GM18868 (cell line): ENCODE data around the gene PAPSS2.

ENCODE experiments used
- ATAC-seq: cut with Tn5 transposase; IDR thresholded peaks from one replicate; pipeline ENCODE4 v1.9.1; 2021; ENCODE audit warnings: mild to moderate bottlenecking, moderate library complexity; ENCODE audit not compliant: unreplicated experiment

Gene PAPSS2

DNA sequence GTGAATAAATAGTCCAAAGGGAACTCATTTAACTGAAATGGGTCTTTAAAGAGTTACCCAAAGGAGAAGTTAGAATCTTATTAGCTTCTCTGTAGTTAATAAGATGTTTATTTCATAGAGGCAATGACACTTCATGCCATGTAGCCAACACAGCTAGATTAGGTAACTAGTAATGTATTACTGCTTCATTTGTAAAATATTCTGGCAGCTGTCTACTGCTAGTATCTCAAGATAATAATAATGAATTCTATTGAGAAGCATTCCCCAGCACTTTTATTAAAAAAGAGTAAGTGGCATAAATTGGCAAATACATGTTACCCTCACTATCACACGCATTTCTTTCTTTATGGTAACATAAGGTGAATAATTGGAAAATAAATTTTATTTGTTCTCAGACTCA lies 10.1 kb downstream of the PAPSS2 start:
- no peak for ATAC-seq

DNA sequence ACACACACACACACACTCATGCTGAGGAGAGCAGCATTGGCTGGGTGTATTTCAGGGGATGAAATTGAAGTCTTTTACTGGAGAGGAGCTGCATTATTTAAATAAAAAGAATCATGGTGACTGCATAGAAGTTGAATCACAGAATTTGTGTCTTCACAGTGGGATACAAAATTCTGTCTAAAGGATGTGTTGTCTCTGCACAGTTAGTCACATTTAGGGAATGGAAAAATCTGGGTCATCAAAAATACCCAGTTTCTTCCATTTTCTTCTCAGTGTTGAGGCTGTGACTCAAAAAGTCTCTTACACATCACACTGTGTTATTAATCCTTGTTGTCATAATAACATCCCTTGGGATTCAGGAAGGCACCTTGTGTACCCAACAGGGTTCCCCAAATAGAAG lies 10.9 kb downstream of the PAPSS2 start:
- no peak for ATAC-seq

DNA sequence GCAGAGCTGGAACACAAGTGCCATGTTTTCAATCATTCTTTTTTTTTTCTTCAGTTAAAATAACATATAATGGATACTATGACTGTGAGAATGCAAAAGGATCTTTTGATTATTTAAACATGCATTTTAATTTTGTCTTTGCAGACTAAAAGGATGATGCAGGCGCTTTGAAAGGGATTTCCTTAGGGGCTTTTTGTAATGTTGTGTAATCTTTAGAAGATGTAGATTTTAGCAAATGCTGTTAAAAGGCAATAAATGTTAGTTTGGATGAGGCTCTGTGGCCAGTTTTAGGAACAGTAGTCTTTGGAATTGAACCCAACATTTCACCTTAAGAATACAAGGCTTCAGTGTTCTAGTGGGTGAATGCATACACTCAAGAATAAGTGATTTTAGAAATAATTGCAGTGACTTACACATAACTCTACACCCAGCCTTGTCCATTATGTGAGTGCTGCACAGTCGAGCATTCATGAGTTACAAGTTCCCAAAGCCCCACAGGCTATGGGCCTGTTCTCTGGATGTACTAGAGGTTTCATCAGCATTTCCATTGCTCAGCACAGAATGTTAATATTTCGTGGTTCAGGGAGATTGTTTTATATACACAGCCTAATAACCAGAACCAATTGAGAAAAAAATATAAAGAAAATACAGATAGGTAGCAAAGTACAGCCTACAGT lies 11.6 kb downstream of the PAPSS2 start:
- ATAC-seq, result no peak

DNA sequence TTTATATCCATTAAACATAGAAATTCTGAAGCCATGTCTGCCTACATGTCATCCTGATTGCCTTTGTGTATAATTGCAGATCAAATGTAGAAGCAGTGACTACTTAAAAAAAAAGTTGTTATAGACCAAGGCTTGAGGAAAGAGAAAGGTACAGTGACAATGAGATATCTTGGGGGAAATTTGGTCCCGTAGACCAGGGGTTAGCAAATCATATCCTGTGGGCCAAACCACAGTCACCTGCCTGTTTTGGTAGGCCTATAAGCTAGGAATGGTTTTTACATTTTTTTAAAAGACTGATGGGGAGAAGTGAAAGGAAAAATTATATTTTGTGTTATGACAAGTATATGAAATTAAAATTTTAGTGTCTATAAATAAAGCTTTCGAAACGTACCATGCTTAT lies 12.9 kb downstream of the PAPSS2 start:
- ATAC-seq, result no peak

DNA sequence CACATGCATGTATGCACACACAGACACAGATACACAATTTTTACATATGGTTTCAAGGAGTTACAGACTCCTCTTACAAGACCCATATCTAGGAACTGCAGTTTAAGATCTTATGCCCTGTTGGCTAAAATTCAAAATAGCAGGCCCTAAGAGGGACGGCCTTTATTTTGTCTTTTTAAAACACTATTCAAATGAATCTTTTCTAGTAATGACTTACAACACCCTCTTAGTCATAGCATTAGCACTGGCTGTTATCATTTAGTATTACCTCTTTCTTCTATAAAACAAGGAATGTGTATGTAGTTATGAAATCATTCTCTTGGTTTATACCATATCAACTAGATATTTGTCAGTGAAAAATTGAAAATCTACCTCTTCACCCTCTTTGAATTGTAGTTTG lies 15.3 kb downstream of the PAPSS2 start:
- no peak for ATAC-seq

DNA sequence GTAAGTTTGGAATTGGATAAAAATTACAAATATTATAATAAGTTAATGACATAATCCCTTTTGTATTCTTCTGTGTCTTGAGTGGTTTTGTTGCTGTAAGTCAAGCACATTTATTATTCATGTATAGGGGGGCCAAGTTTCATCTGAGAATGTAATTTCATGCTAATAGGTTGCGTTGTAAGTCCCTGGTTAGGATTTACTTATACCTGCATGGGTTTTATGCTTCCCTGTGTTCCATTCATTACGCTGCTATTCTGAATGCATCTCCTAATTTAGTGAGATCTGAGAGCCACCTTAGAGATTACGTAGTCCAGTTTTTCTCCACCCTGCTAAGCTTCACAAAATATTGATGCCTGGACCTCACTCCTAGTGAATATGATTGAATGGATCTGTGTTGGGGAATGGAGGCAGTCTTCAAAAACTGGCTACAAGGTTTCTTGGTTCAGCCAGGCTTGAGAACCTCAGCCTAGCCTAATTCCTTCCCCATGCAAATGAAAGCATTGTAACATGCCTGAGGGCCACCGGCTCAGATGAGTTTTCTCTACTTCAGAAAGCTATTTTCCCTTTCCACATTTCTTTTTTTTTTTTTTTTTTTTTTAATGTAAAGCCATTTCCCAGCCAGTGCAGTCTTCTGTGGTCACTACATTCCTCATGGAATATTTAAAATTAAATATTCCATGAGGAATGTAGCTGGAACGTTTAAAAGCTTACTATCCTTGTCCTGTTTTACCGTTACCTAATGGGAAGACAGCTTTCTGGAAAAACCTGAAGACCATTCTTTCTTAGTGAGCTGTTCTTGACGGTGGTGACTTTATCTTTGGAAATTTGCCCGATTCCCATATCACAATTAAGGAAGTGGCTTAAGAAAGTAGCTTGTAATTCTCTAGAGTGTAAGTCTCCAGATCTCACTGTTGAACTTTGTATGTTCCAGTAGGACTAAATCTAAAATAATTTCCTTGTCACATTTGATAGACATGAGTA lies 16.0 kb downstream of the PAPSS2 start:
- ATAC-seq, result no peak

DNA sequence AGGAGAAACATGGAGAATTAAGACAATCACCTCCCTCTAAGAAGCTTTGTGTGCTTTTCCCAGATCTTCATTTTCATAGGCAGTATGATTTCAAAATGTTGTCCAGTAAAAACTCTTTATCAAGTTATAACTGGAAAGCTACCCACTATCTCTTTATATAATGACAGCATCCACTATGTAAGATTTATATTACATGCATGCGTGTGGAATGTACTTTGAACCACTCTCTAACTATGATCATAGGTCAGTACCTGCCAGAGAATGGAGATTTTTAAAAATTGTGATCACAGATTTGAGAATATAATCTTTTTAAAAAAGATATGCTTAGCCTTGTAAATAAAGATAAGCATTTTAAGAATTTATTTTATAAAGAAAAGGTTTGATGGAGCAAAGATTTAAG lies 17.9 kb downstream of the PAPSS2 start:
- no peak for ATAC-seq

DNA sequence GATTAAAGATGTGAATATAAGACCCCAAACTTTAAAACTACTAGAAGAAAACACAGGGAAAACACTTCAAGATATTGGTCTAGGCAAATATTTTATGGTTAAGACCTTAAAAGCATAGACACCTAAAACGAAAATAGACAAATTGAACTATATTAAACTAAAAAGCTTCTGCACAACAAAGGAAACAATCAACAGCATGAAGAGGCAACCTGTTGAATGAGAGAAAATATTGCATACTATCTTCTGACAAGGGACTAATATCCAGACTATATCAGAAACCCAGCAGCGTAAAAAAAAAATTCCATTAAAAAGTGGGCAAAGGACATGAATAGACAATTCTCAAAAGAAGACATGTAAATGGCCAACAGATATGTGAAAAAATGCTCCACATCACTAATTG lies 18.6 kb downstream of the PAPSS2 start:
- no peak for ATAC-seq

DNA sequence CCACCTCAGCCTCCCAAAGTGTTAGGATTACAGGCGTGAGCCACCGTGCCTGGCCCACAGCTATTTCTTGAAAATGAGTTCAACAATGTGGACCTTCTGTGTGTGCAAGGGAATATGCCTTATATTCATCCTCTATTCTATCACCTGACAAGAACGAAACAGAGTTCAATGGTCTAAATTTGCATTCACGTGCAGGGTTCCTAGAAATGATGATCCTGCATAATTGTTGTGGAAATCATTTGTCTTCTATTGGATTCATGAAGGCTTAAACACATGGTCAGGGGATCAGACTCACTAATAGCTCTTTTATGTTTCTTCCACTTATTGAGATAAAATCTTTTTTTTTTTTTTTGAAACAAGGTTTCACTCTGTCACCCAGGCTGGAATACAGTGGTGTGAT lies 23.7 kb downstream of the PAPSS2 start:
- no peak for ATAC-seq

DNA sequence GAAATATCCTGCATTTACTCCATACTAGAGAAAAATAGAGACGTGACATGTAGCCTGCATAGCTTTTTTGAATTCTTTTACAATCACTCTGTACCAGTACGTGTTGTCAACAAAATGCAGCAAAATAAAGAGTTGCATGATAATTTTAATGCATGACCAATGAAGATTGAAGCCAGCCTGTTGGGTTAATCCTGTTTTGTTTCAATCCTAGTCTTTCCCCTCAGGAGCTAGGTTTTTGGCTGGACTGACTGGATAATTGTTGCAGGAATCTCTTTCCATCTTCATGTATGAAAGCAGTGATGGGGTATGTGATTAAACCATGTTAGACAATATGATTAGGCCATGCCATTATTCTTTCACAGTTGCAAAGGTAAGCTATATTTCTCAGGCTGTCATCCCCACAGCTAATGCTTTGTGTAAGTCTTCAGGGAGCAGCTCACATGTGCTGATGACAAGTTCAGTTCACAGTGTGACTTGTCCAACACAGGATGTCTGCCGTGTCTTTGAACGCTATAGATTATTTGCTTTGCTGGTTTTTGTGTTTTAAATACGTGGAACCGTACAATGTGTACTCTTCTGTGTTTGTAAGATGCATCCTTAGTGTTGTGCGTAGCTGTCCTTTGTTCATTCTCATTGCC lies 24.4 kb downstream of the PAPSS2 start:
- no peak for ATAC-seq

DNA sequence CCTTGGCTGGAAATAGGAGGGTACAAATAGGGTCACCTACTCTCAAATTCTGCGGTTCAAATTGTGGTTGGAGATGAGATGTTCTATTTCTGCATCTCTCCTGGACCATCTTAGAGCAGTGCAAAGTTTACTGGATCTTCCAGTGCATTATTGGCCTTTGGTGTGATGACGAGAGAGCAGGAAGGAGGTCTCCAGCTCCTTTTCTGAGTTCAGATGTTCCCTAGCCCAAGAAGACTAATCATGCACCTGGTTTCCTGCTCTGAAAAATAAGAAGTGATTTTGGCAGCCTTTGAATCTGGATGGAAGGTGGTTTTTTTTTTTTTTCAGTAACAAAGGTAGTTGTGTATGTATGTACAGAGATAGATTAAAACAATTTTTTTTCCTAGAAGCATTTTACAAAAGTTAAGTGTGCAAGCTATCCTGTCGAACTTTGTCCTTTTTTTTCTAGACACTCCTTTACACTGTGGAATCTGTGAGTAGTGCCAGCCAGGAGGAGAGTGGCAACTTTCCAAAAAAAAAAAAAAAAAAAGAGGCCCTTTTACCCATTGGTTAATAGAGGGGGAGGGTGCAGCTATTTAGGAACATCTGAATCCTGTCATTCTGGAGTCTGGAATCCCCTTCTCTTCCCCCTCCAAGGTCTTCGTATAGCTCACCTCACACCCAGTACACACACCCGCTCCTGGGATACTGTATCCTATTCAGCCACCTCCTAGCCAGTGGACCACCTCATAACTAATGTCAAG lies 26.3 kb downstream of the PAPSS2 start:
- ATAC-seq, result no peak

DNA sequence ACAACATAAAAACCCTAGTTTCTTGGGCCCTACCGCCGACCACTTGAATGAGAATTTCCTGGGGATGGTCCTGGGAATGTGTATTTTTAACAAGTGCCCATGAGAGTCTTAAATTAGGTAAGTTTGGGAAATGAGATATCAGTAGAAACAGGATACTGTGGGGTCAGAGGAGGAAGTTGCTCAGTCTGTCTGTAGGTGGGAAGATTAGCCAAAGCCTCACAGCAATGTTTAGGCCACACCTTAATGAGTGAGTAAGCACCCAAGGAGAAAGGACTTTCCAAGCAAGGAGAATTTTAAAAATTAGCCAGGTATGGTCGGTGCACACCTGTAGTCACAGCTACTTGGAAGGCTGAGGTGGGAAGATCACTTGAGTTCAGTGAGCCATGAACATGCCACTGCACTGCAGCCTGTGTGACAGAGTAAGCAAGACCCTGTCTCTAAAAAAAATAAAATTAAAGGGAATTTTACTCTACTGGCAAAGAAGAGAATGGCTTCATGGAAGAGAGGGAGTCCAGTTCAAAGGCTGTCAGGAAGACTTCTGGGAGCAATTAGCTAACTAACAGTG lies 31.9 kb downstream of the PAPSS2 start:
- ATAC-seq, result no peak

DNA sequence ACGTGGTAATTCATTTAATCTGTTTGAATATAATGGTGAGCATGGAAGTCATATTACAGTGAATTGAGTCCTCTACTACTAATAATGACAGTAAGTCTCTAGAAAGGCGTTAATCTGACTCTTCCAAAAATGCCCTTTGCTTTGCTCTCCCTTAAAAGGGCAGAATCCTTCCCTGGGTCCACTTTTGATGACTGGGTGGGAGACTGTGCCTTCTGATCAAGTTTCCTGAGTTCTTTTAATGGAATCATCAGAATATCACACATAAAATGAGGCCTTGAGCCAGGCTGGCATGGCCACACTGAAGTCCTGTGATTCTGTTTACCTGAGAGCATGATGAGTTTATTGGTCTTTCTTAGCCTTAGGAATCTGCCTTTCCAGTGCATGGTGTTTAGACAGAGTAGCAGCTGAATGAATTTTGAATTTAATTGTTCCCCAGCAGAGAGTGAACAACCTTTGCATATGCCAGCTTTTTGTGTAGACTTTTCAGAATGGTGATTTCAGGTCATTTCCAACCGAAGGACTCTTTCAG lies 33.3 kb downstream of the PAPSS2 start:
- ATAC-seq, result no peak

DNA sequence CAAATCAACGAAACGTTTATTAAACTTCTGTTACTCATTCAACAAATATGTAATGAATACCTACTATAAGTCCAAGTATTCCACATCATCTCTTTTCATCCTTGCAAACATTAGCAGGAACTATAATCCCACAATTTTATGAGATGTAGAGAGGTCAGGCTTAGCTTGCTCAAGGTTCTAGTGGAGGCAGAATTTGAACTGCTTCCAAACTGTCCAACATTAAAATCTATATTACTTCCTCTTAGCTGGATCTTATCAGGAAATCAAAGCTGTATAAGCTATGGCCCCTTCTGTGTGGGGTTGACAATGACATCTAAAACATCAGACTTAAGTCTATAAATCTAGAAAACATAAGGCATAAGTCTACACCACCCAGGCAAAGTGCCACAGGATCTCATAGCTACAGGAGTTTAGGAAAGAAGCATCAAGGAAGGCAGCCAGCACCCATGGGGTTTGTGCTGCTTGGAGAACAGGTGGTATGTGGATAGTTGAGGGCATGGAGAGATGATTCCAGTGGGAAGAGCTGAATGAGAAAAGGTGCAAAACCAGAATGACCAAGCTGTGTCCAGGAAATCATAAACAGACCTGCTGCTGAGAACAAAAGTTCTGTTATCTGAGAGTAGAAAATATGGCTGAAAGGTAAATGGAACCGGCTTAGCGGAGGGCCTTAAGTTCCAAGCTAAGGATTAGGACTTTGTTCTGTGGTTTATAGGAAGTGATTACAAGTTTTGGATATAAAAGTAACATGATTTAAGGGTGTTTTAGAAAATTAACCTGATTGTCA lies 34.5 kb downstream of the PAPSS2 start:
- ATAC-seq, result no peak

DNA sequence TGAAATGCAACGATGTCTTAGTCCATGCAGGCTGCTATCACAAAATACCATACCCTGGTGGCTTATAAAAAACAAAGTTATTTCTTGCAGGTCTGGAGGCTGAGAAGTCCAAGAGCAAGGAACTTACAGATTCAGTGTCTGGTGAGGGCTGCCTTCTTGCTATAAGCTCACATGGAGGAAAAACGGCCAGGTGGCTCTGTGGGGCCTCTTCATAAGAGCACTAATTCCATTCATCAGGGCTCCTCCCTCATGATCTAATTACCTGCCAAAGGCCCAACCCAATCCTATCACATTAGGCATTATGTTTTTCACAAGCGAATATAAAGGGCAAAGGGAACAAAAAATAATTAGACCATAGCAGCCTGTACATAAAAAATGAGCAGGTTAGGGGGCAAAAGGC lies 35.4 kb downstream of the PAPSS2 start:
- no peak for ATAC-seq

DNA sequence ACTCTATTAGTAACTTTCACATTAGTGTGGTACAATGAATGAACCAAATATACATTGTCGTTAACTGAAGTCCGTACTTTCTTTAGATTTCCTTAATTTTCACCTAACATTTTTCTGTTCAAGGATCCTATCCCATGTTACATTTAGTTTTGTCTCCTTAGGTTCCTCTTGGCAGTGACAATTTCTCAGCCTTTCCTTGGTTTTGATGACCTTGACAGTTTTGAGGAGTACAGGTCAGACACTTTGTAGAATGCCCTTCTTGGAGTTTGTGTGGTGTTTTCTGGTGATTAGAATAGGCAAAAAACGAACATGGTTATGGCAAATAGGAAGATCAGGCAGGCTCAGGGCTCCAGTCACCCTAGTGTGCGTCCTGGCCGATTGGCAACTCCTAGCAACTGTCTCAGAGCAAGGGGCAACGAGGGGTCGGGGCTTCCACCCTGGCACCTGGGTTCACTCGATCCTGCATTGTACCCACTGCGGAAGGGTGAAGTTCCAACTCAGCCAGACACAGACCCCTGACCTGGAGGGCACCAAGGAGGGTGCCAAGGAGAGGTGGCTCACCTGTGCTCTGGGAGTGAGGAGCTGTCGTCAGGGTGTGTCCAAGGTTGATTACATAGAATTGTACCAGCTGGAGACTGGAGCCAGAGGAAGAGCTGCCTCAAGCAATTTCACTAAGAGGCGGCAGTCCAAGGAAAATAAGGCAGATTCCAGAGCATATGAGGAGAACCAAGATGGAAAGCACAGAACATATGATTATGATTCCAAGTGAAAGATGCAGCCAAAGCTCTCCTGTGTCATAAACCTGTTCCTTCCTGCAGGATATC lies 37.5 kb downstream of the PAPSS2 start:
- ATAC-seq, result no peak

DNA sequence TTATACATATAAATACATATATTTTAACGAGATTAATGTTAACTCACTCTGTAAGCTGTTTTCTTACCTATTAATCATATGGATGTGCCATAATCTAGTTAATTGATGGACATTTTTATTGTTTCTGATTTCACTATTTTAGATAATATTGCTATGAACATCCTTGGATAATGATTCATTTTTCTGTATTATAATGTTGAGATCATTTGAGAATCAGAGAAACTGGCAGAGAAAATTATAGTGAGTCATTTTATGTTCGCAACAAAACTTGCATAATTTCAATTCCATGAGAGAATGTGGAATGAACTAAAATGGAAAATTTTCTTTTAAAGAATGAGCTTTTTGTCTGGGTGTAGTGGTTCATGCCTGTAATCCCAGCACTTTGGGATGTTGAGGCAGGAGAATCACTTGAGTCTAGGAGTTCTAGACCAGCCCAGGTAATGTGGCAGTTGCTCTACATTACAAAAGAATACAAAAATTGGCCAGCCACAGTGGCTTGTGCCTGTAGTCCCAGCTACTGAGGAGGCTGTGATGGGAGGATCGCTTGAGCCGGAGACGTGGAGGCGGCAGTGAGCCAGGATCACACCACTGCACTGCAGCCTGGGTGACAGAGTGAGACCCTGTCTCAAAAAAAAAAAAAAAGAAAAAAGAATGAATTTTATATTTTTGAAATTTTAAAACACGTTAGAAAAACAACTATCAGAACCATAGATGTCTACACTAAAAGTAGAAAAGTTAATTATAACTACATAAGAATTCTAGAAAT lies 40.5 kb downstream of the PAPSS2 start:
- no peak for ATAC-seq
